ENCODE measurements around the gene KCNJ16.

DNA sequence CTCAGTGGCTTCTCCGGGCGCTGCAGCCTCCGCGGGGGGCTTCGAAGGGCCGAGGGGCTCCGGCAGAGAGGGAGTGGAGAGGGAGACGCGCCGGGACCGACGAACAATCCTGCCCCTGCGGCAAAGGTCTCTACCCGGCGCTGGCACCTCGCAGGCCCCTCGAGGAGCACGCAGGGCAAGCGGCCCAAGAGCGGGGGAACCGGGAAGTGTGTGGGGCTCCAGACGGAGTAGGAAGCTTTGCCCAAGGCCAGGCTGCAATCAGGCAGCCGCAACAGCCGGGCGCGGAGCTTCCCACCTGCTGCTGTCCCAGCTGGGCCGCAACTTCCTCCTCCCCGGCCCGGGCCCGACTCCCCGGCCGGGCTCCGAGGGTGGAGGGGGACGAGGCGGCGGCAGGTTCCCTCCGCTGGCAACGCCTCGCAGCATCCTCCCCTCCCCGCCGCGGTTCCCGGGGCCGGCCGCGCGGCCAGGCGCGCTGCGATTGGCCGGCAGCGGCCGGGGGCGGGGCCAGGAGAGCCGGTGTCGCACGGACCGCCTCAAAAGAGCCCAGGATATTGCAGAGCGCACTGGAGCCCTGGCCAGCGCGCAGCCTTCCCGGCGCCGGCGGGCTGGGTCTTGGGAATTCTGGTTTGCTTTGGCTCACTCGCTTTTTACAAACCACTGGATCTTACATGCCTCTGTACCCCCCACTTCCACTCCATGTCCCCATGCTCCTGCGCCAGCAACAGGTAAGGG lies 94.1 kb downstream of the KCNJ16 start, which contains the start of gene KCNJ2:
- TF ChIP-seq CTCF (conservative IDR thresholded peaks at IDR 0.05; ENCODE audit: low read depth, low read length) (no peak), EZH2 (IDR thresholded peaks at IDR 0.05; ENCODE audit: borderline replicate concordance, low read depth, low read length, poor library complexity, severe bottlenecking) (peak; percentile 35)

Data from A673 (cell line).